Panc1 (cell line): ENCODE data around the gene KIF26A. TPM values are rescaled to one million over a fixed set of nuclear protein-coding genes. Genes with fewer than 3 reads are reported as not detected.

Experiments
- ATAC-seq: fragments of 200-7000 bp; cut with Tn5 transposase; 2 replicates; pipeline ENCODE4 v1.9.1; 2020; ENCODE audit warnings: mild to moderate bottlenecking, moderate library complexity
- BruUV-seq: library from RNA; stranded (reverse); fragments of 400-500 nt; replicated peaks from 2 replicates; lab custom pipeline; 2021; lab: Mats Ljungman, UMichigan
- CTCF ChIA-PET: fragments of 300-600 bp; sonication (Branson Sonifier 250); formaldehyde crosslinking; loops from one replicate; lab custom pipeline; 2022; ENCODE audit warnings: antibody characterized with exemption; lab: Charles Lee
- POLR2A ChIA-PET: fragments of 300-600 bp; sonication (Branson Sonifier 250); formaldehyde crosslinking; loops from one replicate; lab custom pipeline; 2022; ENCODE audit warnings: antibody characterized with exemption; lab: Charles Lee
- DNase-seq: peaks from one replicate; pipeline ENCODE4 v3.0.0-alpha.2; 2010; ENCODE audit warnings: low read depth, low spot score
- H3K27ac ChIP-seq: 2 replicates; pipeline ENCODE4 v1.5.1; 2011; ENCODE audit warnings: mild to moderate bottlenecking, low read length, inconsistent platforms
- H3K27me3 ChIP-seq: fragments of 200-500 bp; sonication (Bioruptor generic); 2 replicates; pipeline ENCODE4 v1.6.0; 2014; ENCODE audit warnings: low read length, inconsistent platforms; ENCODE audit not compliant: control insufficient read depth, insufficient read depth
- H3K36me3 ChIP-seq: fragments of 200-500 bp; sonication (Bioruptor generic); 2 replicates; pipeline ENCODE4 v1.5.1; 2014; ENCODE audit warnings: inconsistent platforms, mild to moderate bottlenecking, low read length, moderate library complexity; ENCODE audit not compliant: control insufficient read depth, insufficient read depth
- H3K4me1 ChIP-seq: 2 replicates; pipeline ENCODE4 v1.5.1; 2011; ENCODE audit warnings: inconsistent platforms, mild to moderate bottlenecking, low read length, moderate library complexity; ENCODE audit not compliant: control insufficient read depth, insufficient read depth
- H3K4me3 ChIP-seq, 2 experiments: 2 replicates each; pipeline ENCODE4 v1.5.1; 2011 to 2012; ENCODE audit warnings: low read depth in 2 of 2, low read length in 2 of 2, mild to moderate bottlenecking in 2 of 2, inconsistent platforms in 1 of 2, moderate library complexity in 1 of 2
- H3K9me3 ChIP-seq: fragments of 200-500 bp; sonication (Bioruptor generic); 2 replicates; pipeline ENCODE4 v1.5.1; 2014; ENCODE audit warnings: low read depth, mild to moderate bottlenecking, inconsistent platforms, low read length, moderate library complexity; ENCODE audit not compliant: control insufficient read depth, insufficient read depth
- POLR2AphosphoS5 ChIP-seq: IDR thresholded peaks from 2 replicates; pipeline ENCODE4 v1.6.1; 2012; ENCODE audit warnings: mild to moderate bottlenecking, low read depth, low read length, moderate library complexity
- SIN3A ChIP-seq: IDR thresholded peaks from 2 replicates; pipeline ENCODE4 v1.6.1; 2012; ENCODE audit warnings: low read depth, mild to moderate bottlenecking, low read length, moderate library complexity, borderline replicate concordance; ENCODE audit not compliant: insufficient read depth
- TCF7L2 ChIP-seq: IDR thresholded peaks from 2 replicates; pipeline ENCODE4 v1.6.1; 2011; ENCODE audit warnings: mild to moderate bottlenecking, low read depth, low read length, inconsistent platforms
- in situ Hi-C: cut with HindIII; loops from 2 replicates; pipeline ENCODE4 v1.10.0; 2016; ENCODE audit warnings: low sequenced_read_pairs, low pct_unique_long_range_greater_than_20kb
- intact Hi-C: fragments of 100-400 bp; cut with micrococcal nuclease; formaldehyde crosslinking; loops from one replicate; pipeline ENCODE4 v1.10.0; 2022; ENCODE audit not compliant: unreplicated experiment
- total RNA-seq: library from RNA; stranded (reverse); gene quantifications from one replicate; pipeline ENCODE4 v1.2.1, GENCODE V29; 2021; ENCODE audit not compliant: unreplicated experiment
- TF ChIP-seq, protein P1 (sequence below), 2 experiments: IDR thresholded peaks; 2 replicates each; pipeline ENCODE4 v1.6.1; 2011 to 2012; ENCODE audit warnings: low read depth in 2 of 2, control low read depth in 1 of 2, low read length in 1 of 2, mild to moderate bottlenecking in 1 of 2, moderate library complexity in 1 of 2; ENCODE audit not compliant: insufficient read depth in 1 of 2
- TF ChIP-seq, protein P2 (sequence below): fragments of 450-650 bp; IDR thresholded peaks from 2 replicates; pipeline ENCODE4 v1.5.1; 2017; ENCODE audit warnings: mild to moderate bottlenecking

KIF26A gene
- total RNA-seq, 1 experiment from 2014 or later = 4.4 TPM

DNA sequence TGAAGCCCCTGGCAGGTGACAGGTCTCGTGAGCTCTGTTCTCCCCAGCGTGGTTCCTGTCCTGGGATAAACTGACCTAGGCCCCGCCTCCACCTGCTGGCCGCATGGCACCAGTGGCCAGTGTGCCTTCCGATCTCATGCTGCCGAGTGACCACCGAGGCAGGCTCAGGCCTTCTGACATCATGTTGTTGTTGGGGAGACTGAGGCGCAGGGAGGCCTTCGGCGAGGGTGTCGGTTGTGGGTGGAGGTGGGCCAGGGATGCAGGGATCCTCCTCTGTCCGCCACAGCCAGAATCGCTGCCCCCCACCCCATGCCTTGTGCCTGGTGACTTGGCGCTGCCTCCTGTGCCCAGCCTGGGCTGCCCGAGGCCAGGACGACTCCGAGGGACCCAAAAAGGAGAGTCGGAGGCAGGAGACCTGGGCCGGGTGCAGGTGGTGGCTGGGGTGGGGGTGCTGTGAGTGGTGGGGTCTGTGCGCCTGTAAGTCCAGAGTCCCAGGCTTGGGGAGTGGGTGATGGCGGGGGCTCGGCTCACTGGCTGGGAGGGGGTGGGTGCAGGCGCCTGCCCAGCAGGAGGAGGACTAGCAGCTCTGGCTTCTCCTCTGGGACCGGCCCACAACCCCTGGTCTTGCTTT is 28.5 kb upstream of the KIF26A start:
- Histone ChIP-seq H3K36me3 (no peaks in the 10 kb centered on the region), H3K9me3 (no peaks in the 10 kb centered on the region), H3K27me3 (no peaks in the 10 kb centered on the region), H3K27ac (no peak overlapping the region), H3K4me1 (no peaks in the 10 kb centered on the region), H3K4me3 (no peak overlapping the region)
- CTCF ChIA-PET = no interaction called here
- ATAC-seq (no peak), DNase-seq (no peak)
- BruUV-seq = no TSS peak
- POLR2A ChIA-PET = no interaction called here
- intact Hi-C loops = no loop called here
- in situ Hi-C loops = no loop called here
- TF ChIP-seq, protein P1, sequence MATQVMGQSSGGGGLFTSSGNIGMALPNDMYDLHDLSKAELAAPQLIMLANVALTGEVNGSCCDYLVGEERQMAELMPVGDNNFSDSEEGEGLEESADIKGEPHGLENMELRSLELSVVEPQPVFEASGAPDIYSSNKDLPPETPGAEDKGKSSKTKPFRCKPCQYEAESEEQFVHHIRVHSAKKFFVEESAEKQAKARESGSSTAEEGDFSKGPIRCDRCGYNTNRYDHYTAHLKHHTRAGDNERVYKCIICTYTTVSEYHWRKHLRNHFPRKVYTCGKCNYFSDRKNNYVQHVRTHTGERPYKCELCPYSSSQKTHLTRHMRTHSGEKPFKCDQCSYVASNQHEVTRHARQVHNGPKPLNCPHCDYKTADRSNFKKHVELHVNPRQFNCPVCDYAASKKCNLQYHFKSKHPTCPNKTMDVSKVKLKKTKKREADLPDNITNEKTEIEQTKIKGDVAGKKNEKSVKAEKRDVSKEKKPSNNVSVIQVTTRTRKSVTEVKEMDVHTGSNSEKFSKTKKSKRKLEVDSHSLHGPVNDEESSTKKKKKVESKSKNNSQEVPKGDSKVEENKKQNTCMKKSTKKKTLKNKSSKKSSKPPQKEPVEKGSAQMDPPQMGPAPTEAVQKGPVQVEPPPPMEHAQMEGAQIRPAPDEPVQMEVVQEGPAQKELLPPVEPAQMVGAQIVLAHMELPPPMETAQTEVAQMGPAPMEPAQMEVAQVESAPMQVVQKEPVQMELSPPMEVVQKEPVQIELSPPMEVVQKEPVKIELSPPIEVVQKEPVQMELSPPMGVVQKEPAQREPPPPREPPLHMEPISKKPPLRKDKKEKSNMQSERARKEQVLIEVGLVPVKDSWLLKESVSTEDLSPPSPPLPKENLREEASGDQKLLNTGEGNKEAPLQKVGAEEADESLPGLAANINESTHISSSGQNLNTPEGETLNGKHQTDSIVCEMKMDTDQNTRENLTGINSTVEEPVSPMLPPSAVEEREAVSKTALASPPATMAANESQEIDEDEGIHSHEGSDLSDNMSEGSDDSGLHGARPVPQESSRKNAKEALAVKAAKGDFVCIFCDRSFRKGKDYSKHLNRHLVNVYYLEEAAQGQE (IDR thresholded peaks at IDR 0.05; ENCODE audit: insufficient read depth in 1 of 2, low read depth in 2 of 2, low read length in 1 of 2) = no peak
- TF ChIP-seq SIN3A = no peak
- TF ChIP-seq, protein P2, sequence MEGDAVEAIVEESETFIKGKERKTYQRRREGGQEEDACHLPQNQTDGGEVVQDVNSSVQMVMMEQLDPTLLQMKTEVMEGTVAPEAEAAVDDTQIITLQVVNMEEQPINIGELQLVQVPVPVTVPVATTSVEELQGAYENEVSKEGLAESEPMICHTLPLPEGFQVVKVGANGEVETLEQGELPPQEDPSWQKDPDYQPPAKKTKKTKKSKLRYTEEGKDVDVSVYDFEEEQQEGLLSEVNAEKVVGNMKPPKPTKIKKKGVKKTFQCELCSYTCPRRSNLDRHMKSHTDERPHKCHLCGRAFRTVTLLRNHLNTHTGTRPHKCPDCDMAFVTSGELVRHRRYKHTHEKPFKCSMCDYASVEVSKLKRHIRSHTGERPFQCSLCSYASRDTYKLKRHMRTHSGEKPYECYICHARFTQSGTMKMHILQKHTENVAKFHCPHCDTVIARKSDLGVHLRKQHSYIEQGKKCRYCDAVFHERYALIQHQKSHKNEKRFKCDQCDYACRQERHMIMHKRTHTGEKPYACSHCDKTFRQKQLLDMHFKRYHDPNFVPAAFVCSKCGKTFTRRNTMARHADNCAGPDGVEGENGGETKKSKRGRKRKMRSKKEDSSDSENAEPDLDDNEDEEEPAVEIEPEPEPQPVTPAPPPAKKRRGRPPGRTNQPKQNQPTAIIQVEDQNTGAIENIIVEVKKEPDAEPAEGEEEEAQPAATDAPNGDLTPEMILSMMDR = no peak
- no peak for TF ChIP-seq TCF7L2

DNA sequence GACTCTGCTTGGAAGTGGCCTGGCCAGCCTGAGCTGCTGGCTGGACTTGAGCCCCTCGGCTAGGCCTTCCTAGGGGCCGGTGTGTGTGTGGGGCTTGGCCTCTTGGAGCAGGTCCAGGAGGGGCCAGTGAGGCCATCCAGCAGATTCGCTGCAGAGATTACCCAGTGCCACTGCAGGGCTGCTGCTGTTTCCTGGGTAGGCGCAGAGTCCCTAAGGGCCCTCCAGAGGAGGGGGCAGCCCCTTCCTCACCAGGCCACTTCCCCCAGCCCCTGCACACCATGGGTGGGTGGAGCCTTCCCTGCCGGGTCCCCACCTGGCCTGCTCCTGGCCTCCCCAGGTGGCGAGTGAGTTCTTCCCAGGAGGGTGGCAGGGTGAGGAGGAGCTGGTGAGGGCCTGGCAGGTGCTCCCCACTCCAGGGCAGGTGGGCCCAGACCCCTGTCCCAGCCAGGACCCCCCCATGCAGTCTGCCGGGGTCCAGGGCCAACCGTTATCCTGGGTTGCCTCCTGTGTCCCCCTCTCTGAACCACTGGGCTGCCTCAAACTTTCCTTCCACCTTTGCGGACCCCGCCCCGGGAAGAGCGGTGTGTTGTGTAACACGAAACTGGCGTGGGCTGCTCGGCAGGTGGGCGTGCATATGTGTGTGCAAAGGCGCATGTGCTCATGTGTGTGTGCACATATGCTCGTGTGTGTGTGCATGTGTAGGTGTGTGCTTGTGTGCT is 27.7 kb upstream of the KIF26A start:
- no peak overlapping the region for H3K27ac ChIP-seq
- intact Hi-C loops = no loop called here
- ATAC-seq (no peak), DNase-seq (no peak)
- no peaks in the 10 kb centered on the region for H3K9me3 ChIP-seq
- no peak overlapping the region for H3K4me3 ChIP-seq
- TF ChIP-seq SIN3A (no peak), TCF7L2 (no peak), POLR2AphosphoS5 (no peak)
- TF ChIP-seq, protein P2 = no peak
- TF ChIP-seq, protein P1 (IDR thresholded peaks at IDR 0.05; ENCODE audit: insufficient read depth in 1 of 2, low read depth in 2 of 2, low read length in 1 of 2) = no peak
- no peaks in the 10 kb centered on the region for H3K27me3 ChIP-seq
- no peaks in the 10 kb centered on the region for H3K36me3 ChIP-seq
- no peaks in the 10 kb centered on the region for H3K4me1 ChIP-seq
- in situ Hi-C loops = no loop called here
- BruUV-seq = no TSS peak
- ChIA-PET POLR2A (no interaction called here), CTCF (no interaction called here)
